ENCODE data around the gene SLC34A2.
"Not testable (repeated sequence)": the region's sequence is repeated elsewhere in the genome, so short reads cannot be mapped to it uniquely, and the experiment has no call there.

The SLC34A2 gene, protein sequence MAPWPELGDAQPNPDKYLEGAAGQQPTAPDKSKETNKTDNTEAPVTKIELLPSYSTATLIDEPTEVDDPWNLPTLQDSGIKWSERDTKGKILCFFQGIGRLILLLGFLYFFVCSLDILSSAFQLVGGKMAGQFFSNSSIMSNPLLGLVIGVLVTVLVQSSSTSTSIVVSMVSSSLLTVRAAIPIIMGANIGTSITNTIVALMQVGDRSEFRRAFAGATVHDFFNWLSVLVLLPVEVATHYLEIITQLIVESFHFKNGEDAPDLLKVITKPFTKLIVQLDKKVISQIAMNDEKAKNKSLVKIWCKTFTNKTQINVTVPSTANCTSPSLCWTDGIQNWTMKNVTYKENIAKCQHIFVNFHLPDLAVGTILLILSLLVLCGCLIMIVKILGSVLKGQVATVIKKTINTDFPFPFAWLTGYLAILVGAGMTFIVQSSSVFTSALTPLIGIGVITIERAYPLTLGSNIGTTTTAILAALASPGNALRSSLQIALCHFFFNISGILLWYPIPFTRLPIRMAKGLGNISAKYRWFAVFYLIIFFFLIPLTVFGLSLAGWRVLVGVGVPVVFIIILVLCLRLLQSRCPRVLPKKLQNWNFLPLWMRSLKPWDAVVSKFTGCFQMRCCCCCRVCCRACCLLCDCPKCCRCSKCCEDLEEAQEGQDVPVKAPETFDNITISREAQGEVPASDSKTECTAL

DNA sequence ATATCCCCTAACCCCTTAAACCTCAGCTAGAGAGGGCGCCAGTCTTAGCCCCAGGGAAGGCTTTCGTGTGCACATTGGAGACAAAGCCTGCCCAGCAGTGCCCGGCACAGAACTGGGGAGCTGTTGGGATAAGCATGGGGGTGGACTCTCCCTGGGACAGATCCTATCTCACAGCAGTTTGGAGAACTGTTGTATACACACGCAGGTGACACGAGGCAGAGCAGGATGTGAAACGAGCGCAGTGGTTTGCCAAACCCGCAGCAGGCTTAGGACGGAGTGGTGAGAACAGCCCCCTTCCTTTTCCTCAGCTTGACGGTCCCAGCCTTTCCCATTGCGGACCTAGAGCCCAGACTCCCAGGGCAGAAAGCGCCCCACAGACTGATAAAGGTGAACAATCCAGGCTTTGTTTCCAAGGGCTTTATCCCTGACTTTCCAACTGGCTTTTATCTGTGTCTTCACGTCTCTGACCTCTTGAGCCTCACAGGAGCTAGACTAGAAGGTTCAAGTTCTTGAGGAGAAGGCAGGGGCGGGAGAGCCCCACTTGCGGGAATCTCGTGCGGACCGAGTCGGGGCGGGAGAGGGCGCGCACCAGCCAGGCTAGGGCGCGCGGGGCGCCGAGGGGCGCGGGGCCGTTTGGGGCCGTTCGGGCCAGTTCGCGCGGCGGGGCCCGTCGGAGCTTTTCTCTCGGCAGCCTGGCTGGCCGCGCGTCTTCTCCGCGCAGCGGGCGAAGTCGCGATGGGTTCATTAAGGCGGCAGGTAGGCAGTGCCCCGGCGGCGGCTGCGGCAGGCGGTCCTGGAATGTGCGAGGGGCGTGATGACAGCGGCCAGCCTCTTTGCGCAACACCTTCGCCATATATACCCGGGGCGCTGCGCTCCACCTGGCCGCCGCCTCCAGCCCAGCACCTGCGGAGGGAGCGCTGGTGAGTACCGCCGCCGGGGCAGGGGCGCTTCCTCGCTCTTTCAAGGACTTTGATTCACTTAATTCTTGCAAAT lies at the start of gene SLC34A2:
Gene SLC34A2, plus strand, starts transcription at position 881 of the 993 bp plus-strand sequence. CDS start 6,650 bp downstream, outside the sequence.
- DNase-seq: no peak

DNA sequence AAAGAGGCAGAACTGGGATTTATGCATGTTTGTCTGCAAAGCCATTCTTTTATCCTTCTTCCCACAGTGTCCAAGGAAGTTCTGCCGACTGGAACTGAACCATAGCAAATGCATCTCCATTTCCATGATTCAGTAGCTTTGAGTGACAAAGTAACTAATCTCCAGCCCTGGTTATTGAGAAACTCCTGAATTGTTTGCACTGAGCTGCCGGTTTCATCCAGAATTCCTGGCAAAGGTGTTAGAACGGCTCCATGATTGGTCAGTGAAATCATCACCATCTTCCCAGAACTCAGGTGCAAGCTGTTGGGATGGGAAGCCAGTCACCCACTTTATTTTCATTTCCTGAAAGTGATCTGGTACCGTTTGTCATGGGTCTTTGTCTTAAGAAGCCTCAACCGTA lies 47.0 kb upstream of the SLC34A2 start:
- no peak for DNase-seq

DNA sequence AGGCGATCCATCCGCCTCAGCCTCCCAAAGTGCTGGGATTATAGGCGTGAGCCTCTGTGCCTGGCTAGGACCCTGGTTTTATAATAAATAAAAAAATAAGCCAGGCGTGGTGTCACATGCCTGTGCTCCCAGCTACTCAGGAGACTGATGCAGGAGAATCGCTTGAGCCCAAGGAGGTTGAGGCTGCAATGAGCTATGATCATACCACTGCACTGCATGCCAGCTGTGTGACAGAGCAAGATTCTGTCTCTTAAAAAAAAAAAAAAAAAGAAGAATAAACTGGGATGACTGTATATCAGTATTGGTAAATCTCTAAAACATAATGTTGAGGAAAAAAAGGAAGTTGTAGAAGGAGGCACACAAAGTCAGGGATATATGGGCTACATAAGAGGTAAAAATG lies 45.7 kb upstream of the SLC34A2 start:
- DNase-seq: no peak

DNA sequence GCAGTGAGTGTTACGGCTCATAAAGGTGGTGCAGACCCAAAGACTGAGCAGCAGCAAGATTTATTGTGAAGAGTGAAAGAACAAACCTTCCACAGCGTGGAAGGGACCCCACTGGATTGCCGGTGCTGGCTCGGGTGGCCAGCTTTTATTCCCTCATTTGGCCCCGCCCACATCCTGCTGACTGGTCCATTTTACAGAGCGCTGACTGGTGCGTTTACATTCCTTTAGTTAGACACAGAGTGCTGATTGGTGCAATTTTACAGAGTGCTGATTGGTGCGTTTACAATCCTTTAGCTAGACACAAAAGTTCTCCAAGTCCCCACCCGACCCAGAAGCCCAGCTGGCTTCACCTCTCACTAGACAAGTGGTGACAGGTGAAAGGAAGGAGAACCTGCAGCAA lies 42.0 kb upstream of the SLC34A2 start:
- not testable (repeated sequence) for DNase-seq

DNA sequence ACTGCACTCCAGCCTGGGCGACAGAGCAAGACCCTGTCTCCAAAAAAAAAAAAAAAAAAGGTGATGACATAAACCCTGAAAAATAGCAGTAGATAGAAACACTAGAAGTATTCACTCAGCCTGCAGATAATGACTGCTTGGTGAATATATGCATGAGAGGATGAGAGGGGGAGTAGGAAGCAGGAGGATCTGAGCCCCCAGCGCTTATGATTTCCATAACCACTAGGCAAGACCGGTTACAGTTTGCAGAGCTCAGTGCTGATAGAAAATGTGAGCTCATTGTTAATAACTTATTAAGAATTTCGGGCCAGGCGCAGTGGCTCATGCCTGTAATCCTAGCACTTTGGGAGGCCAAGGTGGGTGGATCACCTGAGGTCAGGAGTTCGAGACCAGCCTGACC lies 40.8 kb upstream of the SLC34A2 start:
- no peak for DNase-seq

DNA sequence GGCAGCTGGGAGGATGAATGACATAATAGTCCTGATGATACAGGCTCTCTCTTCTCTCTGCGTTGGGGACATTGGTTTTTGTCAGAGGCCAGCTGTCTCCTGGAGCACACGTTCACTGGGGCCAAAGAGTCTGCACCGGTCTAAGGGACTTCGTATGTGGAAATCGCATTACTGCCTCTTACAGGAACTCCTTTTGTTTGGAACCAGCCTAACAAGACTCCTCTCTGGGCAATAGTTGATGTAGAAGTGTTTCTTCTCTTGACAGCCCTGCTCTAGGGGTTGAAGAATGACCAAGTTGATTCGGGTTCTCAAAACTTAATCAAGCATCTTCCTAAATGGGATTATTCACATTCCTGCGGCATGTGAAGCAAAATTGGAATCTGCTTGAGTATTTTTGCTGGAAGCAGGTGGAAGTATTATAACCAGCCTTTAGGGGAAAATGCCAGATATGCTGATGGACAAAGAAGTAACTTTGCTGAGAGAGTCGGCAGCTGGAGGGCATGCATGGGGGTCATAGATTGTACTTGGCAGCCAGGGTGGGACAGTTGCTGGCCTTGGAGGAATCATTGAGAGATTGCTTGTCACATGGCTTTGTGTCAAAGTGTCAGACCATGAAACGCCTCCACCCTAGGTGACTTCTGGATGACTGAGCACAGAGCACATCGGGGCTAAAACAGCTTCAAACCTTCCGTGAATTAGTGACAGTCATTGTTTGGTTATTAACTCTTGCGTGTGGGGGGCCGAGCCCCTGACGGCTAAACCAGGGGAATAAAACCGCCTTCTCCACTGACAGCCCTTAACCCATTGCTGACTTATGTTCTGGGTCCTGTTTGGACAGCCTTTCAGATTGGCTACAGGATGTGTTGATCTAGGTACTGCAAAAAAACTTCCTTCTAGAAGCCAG lies 34.4 kb upstream of the SLC34A2 start:
- no peak for DNase-seq

DNA sequence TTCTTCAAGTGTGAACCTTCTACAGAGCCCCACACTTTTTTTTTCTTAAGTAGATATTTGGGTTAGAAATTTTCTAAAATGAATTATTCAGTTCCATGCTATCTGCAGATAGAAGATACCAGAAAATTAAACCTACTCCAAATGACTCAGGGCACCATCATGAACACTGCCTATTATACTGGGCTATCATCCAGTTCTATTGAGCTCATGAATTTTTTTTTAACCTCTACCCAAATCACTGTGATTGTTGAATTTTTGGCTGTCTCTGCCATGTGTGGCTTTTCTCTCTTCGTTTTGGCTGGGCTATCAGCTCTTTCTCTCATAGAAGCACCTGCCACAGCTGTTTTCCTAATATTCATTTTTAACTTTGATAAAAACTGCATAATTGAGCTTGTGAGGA lies 31.0 kb upstream of the SLC34A2 start:
- no peak for DNase-seq

DNA sequence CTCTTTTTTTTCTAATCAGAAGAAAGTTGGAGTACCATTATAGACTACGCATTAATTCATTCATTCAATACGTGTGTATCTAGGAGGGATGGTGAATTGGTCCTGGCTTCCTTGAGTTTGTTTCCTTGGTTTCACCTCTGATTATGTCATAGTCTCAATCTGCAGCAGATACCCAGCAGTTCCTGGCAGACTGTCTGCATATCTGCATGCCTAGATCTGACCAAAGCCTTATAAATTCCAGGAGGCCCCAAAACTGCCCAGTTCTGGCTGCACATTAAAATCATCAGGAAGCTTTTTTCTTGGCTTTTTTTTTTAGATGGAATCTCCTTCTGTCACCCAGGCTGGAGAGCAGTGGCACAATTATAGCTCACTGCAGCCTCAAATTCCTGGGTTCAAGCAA lies 27.2 kb upstream of the SLC34A2 start:
- no peak for DNase-seq

DNA sequence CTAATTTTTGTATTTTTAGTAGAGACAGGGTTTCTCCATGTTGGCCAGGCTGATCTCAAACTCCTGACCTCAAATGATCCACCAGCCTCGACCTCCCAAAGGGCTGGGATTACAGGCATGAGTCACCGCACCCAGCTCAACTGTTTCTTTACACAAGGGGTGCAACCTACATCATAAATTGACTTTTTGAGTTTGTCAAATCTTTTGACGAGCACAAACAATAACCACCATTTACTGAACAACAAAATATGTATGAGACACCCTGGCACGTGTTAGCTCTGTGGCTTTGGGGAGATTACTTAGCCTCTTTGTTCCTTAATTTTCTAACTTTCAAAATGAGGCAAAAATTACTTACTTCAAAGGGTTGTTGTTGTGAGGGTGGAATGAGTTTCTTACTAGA lies 23.5 kb upstream of the SLC34A2 start:
- no peak for DNase-seq

DNA sequence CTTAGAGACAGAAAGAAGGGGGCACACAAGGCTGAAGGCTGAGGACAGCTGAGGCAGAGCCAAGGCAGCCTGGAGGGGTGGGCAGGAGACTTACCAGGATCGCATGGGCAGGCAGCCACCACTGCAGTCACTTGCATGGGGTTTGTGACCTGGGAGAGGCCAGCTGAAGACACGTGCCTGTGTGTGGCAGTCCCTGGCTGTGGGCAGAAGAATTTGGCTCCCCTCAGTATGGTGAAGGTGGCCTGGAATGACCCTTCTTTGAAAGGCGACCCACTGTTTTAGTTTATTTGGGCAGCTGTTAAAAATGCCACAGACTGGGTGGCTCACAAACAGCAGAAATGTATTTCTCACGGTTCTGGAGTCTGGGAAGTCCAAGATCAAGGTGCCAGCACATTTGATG lies 22.1 kb upstream of the SLC34A2 start:
- DNase-seq: no peak

DNA sequence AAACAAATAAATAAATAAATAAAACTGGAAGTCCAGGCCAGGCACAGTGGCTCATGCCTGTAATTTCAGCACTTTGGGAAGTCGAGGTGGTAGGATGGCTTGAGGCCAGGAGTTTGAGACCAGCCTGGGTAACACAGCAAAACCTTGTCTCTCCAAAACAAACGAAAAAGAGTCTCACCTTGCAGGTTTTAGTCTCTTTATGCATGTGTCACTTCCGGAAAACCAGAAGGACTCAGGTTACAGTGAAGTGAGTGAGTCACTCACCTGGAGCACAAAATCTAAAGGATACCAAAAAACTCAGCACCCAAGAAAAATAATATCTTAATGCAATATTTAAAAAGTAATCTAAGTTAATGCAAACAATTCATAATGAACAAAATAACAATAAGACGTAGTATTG lies 20.1 kb upstream of the SLC34A2 start:
- no peak for DNase-seq

DNA sequence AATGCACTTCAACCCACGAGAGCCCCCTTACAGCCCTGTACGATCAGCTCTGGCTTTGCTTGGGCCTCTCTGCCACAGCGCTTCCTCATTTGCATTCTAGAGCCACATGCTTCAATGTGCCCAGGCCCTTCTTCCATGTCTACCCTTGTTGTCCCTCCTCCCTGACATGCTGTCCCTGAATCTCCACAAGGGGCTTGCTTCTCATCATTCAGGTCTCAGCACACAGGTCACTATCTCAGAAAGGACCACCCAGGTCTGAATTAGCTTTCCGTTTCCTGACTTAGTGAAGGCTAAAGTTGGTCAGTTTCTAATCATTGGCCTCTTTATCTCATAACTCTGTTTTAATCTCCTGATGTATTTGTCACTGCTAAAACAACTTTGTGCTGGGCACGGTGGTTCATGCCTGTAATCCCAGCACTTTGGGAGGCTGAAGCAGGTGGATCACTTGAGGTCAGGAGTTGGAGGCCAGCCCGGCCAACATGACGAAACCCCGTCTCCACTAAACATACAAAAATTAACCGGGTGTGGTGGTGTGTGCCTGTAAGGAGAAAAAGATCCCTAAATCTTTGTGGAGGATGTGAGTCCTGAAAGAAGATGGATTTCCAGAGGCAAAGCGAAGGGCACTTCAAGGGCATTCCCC lies 17.9 kb upstream of the SLC34A2 start:
- no peak for DNase-seq

DNA sequence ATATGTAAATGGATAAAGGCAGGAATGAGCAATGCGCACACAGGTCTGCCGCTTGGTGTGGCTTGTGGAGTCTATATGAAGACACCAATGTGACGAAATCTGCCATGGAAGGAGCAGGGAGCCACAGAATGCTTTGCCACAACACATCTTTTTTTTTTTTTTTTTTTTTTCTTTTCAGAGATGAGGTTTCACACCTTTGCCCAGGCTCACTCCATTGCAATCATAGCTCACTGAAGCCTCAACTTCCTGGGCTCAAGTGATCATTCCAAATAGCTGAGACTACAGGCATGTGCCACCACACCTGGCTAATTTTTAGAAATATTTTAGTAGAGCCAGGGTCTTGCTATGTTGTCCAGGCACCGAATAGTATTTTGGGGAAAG lies 17.4 kb upstream of the SLC34A2 start:
- no peak for DNase-seq

DNA sequence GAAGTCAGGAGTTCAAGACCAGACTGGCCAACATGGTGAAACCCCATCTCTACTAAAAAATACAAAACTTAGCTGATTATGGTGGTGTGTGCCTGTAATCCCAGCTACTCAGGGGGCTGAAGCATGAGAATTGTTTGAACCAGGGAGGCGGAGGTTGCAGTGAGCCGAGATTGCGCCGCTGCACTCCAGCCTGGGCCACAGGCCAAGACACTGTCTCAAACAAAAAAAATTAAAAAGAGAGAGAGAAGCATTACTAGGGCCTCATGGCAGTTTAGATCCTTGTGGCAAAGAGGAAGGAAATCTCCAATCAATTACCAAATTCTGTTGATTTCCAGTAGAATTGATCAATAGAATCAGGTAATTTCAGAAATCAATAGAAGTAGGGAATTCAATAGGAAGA lies 16.8 kb upstream of the SLC34A2 start:
- no peak for DNase-seq

DNA sequence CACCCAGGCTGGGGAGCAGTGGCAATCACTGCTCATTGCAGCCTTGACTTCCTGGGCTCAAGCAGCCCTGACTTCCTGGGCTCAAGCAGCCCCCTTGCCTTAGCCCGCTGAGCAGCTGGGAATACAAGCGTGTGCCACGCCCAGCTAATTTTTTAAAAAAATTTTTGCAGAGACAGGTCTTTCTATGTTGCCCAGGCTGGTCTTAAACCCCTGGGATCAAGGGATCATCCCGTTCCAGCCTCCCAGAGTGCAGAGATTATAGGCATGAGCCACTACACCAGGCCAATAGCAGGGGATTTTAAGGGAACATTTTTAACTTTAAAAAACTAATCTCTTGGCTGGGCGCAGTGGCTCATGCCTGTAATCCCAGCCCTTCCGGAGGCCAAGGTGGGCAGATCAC lies 5.3 kb upstream of the SLC34A2 start:
- no peak for DNase-seq

DNA sequence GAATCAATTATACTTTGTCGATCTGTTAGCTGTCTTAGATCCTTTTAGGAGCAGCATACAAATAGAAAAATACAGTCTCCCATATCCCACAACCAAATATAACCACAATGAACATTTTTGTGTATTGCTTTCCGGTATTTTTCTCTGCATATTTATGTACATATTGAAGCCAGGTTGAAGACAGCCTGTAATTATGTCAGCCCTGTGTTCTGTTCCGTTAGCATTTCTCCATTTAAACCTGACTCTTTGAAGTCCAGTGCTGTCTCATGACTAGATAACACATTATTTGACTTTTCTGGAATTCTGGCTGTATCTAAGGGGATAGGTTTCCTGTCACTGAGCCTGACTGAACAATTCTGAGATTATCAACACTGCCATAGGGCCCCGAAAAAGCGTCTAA lies 4.0 kb upstream of the SLC34A2 start:
- no peak for DNase-seq

DNA sequence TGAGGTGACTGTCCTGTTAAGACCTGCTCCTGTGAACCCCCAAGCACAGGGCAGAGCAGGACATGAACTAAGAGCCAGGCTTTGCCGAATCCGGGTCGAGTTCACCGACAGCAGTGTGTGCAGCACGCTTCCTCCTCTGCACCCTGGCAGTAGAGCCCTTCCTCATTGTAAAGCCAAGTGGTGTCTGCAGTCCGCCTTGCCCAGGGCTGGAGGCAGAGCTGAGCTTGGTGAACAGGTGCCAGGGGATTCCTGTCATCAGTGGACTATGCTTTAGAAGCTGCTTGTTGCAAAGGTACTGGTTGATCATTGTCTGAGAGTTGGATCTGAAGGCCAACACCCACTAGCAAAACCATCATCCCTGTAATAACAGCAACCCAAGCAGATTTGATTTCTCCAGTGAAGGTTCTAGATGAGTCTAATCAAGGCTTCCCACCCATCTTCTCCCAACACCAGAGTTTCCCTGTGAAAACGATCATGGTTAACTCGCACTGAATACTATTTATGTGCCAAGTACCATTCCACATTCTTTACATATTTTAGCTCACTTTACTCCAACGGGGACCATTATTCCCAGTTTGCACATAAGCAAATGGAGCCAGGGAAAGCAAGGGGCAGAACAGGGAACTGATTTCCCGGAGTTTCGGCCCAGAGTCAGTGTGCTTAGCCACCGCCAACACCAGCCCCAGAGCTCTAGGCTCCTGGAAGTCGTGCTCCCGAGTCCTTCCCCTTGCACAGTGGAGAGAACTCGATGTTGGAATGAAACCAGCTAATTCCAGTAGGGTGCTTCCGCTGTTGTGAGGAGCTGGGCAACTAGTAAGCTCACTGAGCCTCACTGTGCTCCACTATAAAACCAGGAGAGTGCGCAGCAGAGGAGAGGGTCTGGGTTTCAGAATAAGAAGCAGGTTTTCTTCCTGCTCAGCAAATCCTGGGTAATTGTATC lies 1.4 kb upstream of the SLC34A2 start:
- no peak for DNase-seq

DNA sequence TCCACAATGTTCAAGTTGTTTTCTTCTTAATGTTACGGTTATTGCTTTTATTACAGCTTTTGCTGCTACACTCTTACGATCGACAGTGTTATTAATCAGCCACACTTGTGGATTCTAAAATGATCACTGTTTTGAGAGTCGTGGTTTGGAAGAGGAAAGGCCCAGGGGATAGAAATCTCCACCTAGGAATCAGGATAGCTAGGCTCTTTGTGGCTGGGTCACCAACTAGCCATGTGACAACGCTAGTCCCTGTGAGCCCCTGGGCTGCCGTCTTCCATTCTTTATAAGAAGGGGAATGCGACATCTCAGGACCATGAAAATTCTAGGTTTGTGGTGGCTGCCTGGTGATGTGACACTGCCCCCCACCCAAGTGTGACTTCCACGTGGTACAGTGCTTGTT lies 380 bp downstream of the SLC34A2 start:
- DNase-seq: no peak

DNA sequence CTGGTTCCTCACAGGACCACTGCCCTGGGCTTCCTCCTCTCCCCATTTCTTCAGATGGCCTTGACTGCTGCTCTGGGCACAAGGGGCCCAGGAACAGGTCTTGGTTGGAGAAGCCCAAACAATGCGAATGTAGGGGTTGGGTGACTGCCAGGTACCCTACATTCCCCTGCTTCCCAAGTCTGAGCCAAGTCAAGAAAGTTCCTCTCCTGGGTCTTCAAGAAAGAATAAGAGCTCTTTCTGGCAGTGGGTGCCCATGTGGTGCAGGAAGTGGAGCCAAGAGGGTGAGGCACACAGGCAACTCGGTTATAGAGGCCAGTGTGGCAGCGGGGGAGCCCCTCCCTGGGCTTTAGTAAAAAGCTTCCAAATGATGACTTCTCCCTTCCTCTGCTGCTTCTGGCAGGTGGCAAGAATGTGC lies 2.7 kb downstream of the SLC34A2 start:
- no peak for DNase-seq

DNA sequence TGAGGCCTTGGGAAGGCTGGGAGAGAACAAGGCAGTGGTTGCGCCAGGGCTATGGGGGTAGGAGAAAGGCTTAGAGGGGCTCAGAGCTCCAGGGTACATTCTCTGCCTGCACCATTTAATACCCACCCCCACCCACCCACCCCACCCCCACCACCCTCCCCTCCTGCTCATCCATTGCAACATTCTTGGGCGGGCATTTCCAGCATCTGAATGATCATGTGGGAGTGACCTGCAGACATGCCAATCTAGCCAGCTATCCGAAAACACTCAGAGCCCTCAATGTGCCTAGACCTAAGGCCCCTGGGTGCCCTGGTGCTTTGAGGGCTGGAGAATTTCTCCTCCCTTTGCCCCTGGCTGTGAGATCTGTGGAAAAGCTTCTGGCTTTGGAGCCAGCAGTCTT lies 3.1 kb downstream of the SLC34A2 start:
- no peak for DNase-seq

DNA sequence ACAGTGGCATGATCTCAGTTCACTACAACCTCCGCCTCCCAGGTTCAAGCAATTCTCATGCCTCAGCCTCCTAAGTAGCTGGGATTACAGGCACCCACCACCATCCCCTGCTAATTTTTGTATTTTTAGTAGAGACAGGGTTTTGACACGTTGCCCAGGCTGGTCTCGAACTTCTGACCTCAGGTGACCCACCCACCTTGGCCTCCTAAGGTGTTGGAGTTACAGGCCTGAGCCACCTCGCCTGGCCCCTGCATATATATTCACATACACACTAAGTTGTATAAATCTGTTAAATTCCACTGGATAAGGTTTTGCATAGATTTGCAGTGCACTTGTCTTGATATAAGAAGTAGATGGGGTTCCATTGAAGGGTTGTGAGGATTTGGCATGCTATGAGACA lies 5.8 kb downstream of the SLC34A2 start:
- DNase-seq: not testable (repeated sequence)
